ENCODE measurements around the gene PRCC. TPM values are rescaled to one million over a fixed set of nuclear protein-coding genes. Genes with fewer than 3 reads are reported as not detected.
"Not testable (repeated sequence)": the region's sequence is repeated elsewhere in the genome, so short reads cannot be mapped to it uniquely, and the experiment has no call there.

Gene PRCC
- total RNA-seq, 1 donor from 2014 or later, result 61.1 TPM

- no peak for ATAC-seq
Observed at GRCh38 chr1:156744786-156745419, 22.4 kb upstream of the PRCC start.

GRCh38 chr1:156745881-156746280 lies 21.5 kb upstream of the PRCC start:
- no peak for ATAC-seq

- no peak for ATAC-seq
Observed at GRCh38 chr1:156746406-156746727, 21.0 kb upstream of the PRCC start.

- peak; percentile 24 for ATAC-seq
Observed at GRCh38 chr1:156746728-156747631, 20.4 kb upstream of the PRCC start.

- ATAC-seq, result no peak
Observed at GRCh38 chr1:156747742-156748669, 19.3 kb upstream of the PRCC start.

- peak; percentile 45 for ATAC-seq
Observed at GRCh38 chr1:156748670-156749418, 18.5 kb upstream of the PRCC start.

GRCh38 chr1:156749419-156750118 lies 17.8 kb upstream of the PRCC start:
- ATAC-seq, result no peak

GRCh38 chr1:156750191-156750672 lies 17.1 kb upstream of the PRCC start:
- peak; percentile 58 for ATAC-seq

GRCh38 chr1:156750711-156751450 lies 16.5 kb upstream of the PRCC start:
- no peak for ATAC-seq

- ATAC-seq, result no peak
Observed at GRCh38 chr1:156751451-156751756, 15.9 kb upstream of the PRCC start, which contains the start of gene HDGF. TSS of gene HDGF (minus strand) at chr1:156751675. CDS start at chr1:156751429, 246 bp downstream.

GRCh38 chr1:156751757-156752481 lies 15.4 kb upstream of the PRCC start:
- ATAC-seq, result peak; percentile 85

- ATAC-seq, result no peak
Observed at GRCh38 chr1:156752843-156753482, 14.4 kb upstream of the PRCC start.

GRCh38 chr1:156754219-156754618 lies 13.1 kb upstream of the PRCC start:
- no peak for ATAC-seq

- ATAC-seq, result no peak
Observed at GRCh38 chr1:156755527-156755950, 11.8 kb upstream of the PRCC start.

- no peak for ATAC-seq
Observed at GRCh38 chr1:156756355-156756754, 11.0 kb upstream of the PRCC start.

GRCh38 chr1:156757572-156758253 lies 9.6 kb upstream of the PRCC start:
- ATAC-seq, result not testable (repeated sequence)

GRCh38 chr1:156760092-156760795 lies 7.1 kb upstream of the PRCC start:
- ATAC-seq, result peak; percentile 38

- ATAC-seq, result no peak
Observed at GRCh38 chr1:156760796-156761104, 6.6 kb upstream of the PRCC start.
